H1 (cell line): ENCODE measurements around the gene PTGIR. TPM values are rescaled to one million over a fixed set of nuclear protein-coding genes. Genes with fewer than 3 reads are reported as not detected.

Source experiments
- ASH2L ChIP-seq: fragments of 200-600, 300-600 bp; sonication (generic); IDR thresholded peaks from one replicate; pipeline ENCODE4 v1.7.1; 2017; ENCODE audit warnings: low read length
- CBX8 ChIP-seq: fragments of 300-800, 300-1000 bp; sonication (generic); IDR thresholded peaks from 2 replicates; pipeline ENCODE4 v1.7.1; 2016; ENCODE audit warnings: low read depth, low read length, borderline replicate concordance
- CHD7 ChIP-seq: fragments of 300-600 bp; sonication (generic); IDR thresholded peaks from 2 replicates; pipeline ENCODE4 v1.7.1; 2012; ENCODE audit warnings: low read length, moderate library complexity, mild to moderate bottlenecking, inconsistent platforms; ENCODE audit not compliant: insufficient replicate concordance
- NANOG ChIP-seq: IDR thresholded peaks from 2 replicates; pipeline ENCODE4 v1.6.1; 2011; ENCODE audit warnings: low read length, low read depth, mild to moderate bottlenecking, inconsistent platforms; ENCODE audit not compliant: insufficient read depth, poor library complexity, severe bottlenecking
- SP4 ChIP-seq: IDR thresholded peaks from 2 replicates; pipeline ENCODE4 v1.6.1; 2012; ENCODE audit warnings: low read length, inconsistent platforms
- TBP ChIP-seq: IDR thresholded peaks from 2 replicates; pipeline ENCODE4 v1.6.1; 2011; ENCODE audit warnings: low read depth, low read length, improper control_type of control experiment
- polyA plus RNA-seq, 7 experiments: library from polyadenylated mRNA; depleted of rRNA in 3 of 7; stranded (reverse) in 5 of 7; unstranded in 2 of 7; fragments of >200 nt in 5 of 7; fragments of 200-250 nt in 2 of 7; gene quantifications; 1 replicate in 5 of 7; 2 replicates in 1 of 7; 4 replicates in 1 of 7; pipeline versions ENCODE4 v1.2.1 to v1.2.3, GENCODE V29; 2011 to 2013; ENCODE audit warnings: missing spikeins in 2 of 7, mixed read lengths in 2 of 7
- total RNA-seq: library from RNA; stranded (reverse); fragmentation: NEBNext Ultra II Directional; extraction: Animal tissue kit (Norgen Biotek cat#: 25700); gene quantifications from 2 replicates; pipeline ENCODE4 v1.2.1, GENCODE V29; 2021

The PTGIR gene
- total and polyA plus RNA-seq, 2 of the 8 experiments (the other 6 are each of a cell fraction or from before 2014, with no cell fraction given), result 0.15 TPM; not detected in 1

GRCh38 chr19:46624958-46625661 is at the start of gene PTGIR (continued):
- TF ChIP-seq TBP, result no peak
- TF ChIP-seq SP4, result no peak
- TF ChIP-seq ASH2L, result no peak
- TF ChIP-seq CBX8, result no peak
- no peak for TF ChIP-seq CHD7
- no peak for TF ChIP-seq NANOG
